Germinal center (tissue), 1 donor: ENCODE results near the gene CEP85.
A peak's percentile ranks its signal among the peaks of the same experiment; 100 is the strongest.
"Not testable (repeated sequence)": the region's sequence is repeated elsewhere in the genome, so short reads cannot be mapped to it uniquely, and the experiment has no call there.

Experiments
- DNase-seq: peaks from one replicate; pipeline ENCODE4 v3.0.0; 2012; ENCODE audit warnings: mixed read lengths, low spot score

Gene CEP85

GRCh38 chr1:26225033-26225831, 8.8 kb upstream of the CEP85 start:
- DNase-seq = peak; percentile 51

GRCh38 chr1:26230682-26231081, 3.3 kb upstream of the CEP85 start:
- not testable (repeated sequence) for DNase-seq

- DNase-seq = peak; percentile 30
Observed at GRCh38 chr1:26234644-26235370, 807 bp downstream of the CEP85 start.

GRCh38 chr1:26237230-26237966, 3.4 kb downstream of the CEP85 start:
- DNase-seq = no peak

- no peak for DNase-seq
Observed at GRCh38 chr1:26239936-26240335, 5.9 kb downstream of the CEP85 start.

- DNase-seq = no peak
Observed at GRCh38 chr1:26252718-26253117, 18.7 kb downstream of the CEP85 start.

- DNase-seq = no peak
Observed at GRCh38 chr1:26254404-26254803, 20.4 kb downstream of the CEP85 start.

- no peak for DNase-seq
Observed at GRCh38 chr1:26257222-26257621, 23.2 kb downstream of the CEP85 start.

GRCh38 chr1:26259005-26259404, 25.0 kb downstream of the CEP85 start:
- DNase-seq = no peak

GRCh38 chr1:26259578-26259977, 25.6 kb downstream of the CEP85 start:
- DNase-seq = no peak

- DNase-seq = no peak
Observed at GRCh38 chr1:26263212-26263611, 29.2 kb downstream of the CEP85 start.

GRCh38 chr1:26265405-26265804, 31.4 kb downstream of the CEP85 start:
- DNase-seq = no peak

- DNase-seq = no peak
Observed at GRCh38 chr1:26268290-26269197, 34.5 kb downstream of the CEP85 start.

GRCh38 chr1:26269198-26269550, 35.2 kb downstream of the CEP85 start:
- no peak for DNase-seq

- no peak for DNase-seq
Observed at GRCh38 chr1:26274801-26275425, 40.9 kb downstream of the CEP85 start.

GRCh38 chr1:26275580-26276431, 41.8 kb downstream of the CEP85 start:
- peak; percentile 81 for DNase-seq

- DNase-seq = no peak
Observed at GRCh38 chr1:26276432-26276838, 42.4 kb downstream of the CEP85 start.

GRCh38 chr1:26277261-26277661, 43.3 kb downstream of the CEP85 start:
- no peak for DNase-seq

- no peak for DNase-seq
Observed at GRCh38 chr1:26277719-26278118, 43.7 kb downstream of the CEP85 start.

GRCh38 chr1:26278303-26278702, 44.3 kb downstream of the CEP85 start:
- DNase-seq = no peak
